8988T (cell line): Measurements from ENCODE around the gene PMIS2.
"Not testable (repeated sequence)": the region's sequence is repeated elsewhere in the genome, so short reads cannot be mapped to it uniquely, and the experiment has no call there.

Source experiments
- DNase-seq: peaks from one replicate; pipeline ENCODE4 v3.0.0; 2011

The PMIS2 gene

DNA sequence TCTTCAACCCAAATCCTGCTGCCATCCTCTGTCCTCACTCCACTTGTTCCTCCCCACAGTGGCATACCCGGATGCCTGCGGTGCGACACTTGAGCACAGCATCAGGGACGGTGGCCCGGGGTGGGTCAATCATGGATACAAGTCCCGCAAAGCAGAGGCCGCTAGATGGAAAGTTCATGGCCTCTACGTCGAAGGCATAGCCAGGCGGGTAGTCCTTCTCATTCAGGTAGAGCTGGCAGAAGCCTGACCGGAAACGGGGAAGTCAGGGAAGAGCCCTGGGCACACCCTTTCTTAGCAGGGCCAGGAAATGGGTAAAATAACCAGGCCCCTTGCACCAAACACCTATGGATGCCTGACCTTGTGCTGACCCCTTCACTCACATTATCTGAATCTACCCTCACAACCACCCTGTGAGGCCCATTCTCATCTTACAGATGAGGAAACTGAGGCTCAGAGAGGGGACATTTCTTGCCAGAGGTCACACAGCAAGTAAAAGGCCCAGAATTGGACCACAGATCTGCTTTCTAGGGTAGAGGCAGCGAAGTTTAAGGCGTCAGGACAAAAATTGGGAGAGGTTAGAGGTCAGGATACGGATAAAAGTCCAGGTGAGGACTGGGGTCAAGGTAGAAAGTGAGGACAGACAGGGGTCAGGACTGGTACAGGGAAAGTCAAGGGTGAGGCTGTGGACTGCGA, 29.0 kb upstream of the PMIS2 start:
- peak; percentile 23 for DNase-seq

DNA sequence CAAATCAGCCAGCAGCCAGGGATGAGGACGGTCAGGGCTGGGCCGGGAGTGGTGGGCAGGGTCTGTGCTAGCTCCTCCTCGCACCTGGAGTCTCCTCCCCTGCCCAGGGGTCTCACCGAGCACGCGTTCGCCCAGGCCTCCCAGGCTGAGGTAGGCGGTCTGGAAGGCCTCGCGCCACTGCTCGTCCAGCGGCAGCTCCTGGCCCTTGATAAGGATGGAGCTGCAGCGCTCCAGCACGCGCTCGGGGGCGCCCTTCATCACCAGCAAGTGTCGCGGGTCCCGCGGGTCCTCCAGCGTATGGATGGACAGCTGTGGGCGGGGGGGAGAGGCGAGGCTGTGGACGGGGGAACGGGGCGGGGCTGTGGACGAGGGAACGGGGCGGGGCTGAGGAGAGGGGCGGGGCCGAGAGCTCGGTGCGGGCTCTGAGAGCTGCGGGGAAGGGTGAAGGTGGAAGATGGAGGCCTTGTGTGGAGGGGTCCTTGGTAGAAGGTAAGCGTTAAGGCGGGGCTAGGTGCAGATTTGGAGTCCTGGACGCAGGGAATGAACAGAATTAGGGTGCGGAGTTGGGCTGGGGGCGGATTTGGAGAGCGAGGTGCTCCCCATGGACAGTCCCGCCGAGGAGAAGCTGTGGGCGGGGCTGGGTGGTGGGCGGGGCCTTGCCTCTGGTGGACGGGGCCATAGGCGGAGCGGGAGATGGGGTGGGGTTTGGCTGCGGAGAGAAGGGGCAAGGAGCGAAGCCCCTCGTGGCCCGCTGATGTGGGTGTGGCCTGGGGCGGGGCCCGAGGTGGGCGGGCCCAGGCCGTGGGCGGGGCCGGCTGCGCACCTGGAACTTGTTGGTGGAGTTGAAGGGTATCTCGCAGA, 28.2 kb upstream of the PMIS2 start:
- peak; percentile 43 for DNase-seq

DNA sequence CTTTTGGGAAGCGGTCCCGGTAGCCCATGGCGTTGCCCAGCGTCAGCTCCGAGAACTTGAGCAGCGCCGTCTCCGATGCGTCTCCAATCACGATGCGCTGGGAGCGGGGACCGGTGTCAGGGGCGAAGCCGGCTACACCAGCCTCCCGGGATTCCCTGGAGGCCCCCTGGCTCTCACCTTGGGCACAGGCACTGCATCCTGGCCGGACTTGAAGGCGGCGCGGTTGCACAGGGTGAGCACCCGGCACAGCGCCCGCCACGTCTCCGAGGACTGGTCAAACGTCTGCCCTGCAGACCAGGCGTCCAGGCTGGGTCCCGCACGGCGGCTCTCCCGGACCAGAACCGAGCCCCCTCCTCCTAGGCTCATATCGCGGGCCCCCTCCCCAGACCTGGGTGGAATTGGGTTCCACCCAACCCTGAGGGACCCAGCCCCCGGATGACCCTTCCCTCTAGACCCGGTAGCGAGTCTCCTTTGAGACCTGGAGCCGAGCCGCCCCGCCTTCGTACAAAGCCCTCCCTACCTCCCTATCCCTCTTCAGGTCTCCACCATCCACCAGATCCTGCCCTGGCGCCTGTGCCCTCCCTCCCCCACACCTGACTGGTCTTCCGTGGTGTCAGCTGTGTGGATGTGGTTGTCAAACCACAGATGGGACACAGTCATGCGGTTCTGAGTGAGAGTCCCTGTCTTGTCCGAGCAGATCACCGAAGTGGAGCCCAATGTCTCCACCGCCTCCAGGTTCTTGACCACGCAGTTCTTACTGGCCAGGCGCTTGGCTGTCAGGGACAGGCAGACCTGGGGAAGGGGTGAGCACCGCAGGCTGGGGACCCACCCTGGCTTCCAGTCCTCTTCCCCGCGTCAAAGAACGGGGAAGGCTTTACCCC, 27.3 kb upstream of the PMIS2 start:
- no peak for DNase-seq

DNA sequence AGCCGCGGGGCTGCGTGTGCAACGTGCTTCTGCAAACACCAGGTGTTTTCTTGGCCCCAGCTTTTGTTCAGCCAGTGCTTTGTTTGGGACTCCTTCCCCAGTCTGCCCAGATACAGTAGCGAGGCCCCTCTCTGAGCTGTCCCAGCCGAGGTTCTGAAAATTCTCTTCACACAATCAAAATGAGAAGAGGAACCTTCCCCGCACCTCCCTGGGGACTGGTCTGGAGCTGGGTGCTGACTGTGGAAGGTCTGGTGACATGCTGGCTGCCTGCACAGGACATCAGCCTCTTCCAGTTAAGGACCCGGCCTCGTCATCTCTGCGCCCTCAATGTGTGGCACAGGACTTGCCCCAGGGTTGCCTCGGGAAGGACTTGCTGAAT, 26.7 kb upstream of the PMIS2 start:
- DNase-seq, result no peak

DNA sequence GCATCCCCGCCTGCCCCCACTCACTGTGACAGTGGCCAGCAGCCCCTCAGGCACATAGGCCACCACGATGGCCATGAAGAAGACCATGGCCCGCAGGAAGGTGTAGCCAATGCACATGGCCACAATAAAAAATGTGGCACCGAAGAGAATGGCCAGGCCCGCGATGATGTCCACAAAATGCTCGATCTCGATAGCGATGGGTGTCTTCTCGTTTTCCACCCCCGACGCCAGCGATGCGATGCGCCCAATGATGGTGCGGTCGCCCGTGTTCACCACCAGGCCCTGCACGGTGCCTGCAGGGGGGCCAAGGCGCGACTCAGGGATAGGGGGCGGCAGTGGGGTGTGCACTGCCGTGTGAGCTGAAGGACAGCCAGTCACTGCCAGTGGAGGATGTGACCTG, 26.2 kb upstream of the PMIS2 start:
- DNase-seq, result no peak

DNA sequence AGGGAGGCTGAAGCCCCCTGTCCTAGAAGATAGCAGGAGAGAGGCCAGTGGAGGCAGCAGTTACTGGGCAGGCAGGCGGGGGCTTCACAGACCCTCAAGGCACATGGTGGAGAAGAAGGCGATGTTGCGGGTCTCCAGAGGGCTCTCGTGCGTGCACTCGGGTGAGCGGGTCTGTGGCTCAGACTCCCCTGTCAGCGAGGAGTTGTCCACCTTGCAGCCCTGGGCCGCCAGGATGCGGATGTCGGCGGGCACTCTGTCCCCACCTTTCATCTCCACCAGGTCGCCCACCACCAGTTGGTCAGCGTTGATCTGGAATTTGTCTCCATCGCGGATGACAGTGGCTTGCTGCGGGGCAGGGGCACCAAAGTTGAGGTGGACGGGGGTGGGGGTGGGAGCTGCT, 25.7 kb upstream of the PMIS2 start:
- DNase-seq, result no peak

DNA sequence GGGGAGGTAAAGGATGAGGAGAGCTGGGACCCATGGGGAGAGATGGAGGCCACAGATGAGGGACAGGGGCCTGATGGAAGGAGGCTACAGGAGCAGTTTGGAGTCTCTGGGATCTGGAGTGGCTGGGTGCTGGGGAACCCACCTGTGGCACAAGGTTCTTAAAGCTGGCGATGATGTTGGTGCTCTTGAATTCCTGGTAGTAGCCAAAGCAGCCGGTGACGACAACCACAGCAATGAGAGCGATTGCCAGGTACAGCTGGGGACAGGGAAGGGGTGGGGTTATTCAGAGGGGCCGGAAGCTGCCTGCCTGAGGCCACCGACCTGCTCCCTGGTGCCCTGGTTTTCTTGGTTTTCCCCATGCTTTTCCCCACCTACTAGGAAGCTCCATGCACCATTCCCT, 25.3 kb upstream of the PMIS2 start:
- DNase-seq, result no peak

DNA sequence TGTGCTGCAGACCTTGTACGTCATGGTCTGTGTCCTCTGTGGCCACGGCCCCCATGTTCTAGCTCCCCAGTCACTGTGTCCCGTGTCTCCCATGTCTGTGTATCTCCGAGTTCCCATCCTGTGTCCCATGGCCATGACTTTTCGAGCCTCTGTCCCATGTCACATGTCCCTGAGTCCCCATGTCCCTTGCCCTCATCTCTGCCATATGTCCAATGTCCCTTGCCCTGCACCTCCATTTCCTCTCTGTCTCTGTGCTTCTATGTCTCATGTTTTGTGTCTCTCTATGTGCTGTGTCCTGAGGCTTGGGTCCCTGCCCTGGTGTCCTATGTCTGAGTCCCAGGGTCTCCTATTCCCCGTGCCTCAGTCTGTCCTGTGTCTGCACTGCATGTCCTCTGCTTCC, 24.5 kb upstream of the PMIS2 start:
- no peak for DNase-seq

DNA sequence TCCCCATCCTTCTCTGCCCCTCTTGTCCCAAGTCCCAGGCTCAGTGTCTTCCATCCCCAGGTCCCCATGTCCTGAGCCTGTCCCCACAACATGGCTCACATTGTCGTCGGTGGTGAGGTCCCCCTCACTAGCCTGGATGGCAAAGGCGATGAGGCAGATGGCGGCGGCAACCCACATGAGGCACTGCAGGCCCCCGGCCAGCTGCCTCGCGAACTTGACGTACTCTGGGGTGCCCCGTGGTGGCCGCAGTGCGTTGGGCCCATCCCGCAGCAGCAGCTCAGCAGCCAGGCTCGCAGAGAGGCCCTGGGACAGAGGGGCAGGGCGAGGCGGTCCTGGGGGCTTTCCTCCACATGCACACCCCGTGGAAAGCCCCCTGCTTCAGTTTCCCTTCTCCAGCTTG, 23.6 kb upstream of the PMIS2 start:
- no peak for DNase-seq

DNA sequence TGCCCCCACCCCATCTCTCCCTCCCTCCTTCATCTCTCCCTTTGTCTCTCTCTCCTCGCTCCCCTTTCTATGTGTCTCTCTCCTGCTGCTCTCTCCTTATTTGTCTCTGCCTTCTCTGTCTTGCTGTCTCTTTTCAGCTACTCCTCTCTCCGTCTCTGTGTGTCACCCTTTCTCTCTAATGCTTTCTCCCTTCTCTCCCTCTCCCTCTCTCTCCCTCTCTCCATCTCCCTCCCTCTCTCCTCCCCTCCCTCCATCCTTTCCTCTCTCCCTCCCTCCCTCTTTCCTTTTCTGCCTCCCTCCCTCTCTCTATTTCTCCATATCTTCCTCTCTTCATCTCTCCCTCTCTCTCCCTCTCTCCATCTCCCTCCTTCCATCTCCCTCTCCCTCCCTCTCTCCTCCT, 23.2 kb upstream of the PMIS2 start:
- no peak for DNase-seq

DNA sequence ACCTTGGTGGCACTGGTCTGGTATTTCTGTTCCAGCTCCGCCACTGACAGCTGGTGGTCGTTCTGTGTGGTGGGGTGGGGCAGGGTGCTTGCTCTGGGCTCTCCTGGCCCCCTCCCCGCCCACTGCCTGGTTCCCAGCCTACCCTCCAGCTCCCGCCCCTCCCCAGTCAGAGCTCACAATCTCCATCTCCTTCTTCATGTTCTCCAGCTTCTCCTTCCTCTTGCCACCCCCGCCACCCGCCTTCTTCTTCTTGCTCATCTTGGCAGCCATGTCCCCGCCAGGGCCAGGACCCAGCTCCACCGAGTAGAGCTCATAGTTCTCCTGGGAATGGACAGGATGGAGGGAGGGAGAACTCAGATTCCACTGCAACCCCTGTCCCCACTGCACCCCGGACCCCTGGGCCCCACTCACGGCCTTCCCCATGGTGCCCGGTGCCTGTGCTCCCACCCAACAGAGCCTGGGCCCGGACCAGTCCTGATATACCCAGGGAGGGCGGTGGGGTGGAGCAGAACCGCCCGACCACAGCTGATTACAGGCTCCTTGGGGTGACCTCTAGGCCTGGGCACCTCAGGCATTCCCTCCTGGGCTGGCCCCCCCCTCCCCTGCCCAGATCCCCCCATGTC, 22.7 kb upstream of the PMIS2 start, which contains the start of gene ATP4A:
ATP4A (minus strand) TSS at position 452 of the 623 bp plus-strand sequence; CDS start at position 423, 29 bp downstream.
- DNase-seq, result peak; percentile 8

DNA sequence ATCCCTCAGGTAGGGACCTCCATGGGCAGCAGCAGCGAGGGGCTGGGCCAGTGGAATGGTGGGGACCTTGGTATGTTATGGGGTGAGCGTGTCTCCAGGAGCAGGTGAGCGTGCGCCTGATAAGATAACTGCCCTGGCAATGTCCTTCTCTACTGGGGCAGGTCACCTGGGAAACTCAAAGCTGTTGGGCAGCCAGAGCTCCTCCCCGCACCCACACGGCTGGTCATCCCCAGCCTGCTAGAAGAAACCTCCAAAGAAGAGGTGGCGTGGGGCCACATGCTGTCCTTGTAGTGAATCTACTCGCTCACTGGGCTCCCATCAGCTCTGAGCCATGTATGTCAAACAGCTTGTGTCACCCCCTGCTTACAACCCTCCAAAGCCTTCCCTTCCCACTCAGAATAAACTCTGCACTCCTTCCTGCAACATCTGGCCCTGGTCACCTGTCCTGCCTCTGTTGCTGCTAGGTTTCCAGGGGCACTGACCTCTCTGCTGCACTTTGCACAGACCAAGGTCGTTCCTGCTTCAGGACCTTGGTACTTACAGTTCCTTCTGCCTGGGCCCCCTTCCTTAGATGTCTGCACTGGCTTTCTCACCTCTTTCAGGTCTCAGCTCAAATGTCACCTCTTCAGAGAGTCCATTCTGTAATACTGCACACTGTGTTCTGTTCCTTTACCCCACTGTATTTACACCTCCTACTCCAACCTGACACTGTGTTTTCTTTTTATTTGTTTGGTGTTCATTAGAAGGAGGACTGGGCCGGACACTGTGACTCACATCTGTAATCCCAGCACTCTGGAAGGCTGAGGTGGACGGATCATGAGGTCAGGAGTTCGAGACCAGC, 20.7 kb upstream of the PMIS2 start:
- DNase-seq, result peak; percentile 27

DNA sequence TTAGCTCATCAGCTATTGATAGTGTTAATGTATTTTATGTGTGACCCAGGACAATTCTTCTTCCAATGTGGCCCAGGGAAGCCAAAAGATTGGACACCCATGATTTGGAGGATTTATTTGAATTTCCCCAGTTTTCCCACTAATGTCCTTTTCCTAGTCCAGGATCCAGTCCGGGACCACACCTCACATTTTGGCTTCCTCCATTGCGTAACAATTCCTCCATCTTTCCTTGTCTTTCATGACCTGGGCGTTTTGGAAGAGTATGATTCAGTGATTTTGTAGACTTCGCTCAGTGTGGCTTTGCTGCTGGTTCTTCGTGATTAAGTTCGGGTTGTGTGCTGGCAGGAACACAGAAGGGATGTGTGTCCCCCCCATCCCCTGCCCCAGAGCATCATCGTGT, 19.2 kb upstream of the PMIS2 start:
- no peak for DNase-seq

DNA sequence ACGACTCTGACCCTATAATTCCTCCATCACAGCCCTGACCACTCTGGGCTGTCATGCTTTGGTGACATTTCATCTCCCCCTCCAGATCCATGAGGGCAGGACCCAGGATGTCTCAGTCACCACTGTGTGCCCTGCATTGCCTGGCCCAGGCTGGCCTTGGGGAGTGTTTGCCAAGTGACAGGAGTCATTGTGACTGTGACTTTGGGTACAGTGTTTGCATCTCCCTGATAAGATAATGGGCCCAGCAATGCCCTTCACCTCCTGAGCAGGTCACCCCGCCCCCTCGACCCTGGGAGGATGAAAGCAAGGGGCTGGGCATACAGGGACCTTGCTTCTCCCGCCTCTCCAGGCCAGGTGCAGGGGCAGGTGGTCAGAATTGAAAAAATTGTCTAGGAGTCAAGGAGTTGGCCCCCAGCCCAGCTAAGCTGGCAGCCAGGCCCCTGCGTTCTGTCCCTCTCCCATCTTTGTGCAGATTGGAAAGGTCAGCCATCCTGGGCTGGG, 16.6 kb upstream of the PMIS2 start:
- DNase-seq, result no peak

DNA sequence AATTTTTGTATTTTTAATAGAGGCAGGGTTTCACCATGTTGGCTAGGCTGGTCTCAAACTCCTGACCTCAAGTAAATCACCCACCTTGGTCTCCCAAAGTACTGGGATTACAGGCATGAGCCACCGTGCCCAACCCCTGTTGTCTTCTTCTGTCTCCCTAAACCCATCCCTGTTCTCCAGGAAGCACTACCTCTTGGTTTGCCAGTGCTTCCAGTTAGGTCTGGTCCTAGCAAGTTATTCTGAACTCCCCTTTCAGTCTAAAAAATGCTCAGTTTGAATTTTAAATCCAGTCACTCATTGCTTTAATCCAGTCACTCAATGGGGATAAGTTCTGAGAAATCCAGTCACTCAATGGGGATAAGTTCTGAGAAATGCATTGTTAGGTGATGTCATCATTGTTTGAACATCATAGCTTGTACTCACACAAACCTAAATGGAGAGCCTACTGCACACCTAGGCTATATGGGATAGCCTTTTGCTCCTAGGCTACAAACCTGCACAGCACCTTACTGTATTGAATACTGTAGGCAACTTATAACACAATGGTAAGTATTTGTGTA, 14.5 kb upstream of the PMIS2 start:
- DNase-seq, result no peak

DNA sequence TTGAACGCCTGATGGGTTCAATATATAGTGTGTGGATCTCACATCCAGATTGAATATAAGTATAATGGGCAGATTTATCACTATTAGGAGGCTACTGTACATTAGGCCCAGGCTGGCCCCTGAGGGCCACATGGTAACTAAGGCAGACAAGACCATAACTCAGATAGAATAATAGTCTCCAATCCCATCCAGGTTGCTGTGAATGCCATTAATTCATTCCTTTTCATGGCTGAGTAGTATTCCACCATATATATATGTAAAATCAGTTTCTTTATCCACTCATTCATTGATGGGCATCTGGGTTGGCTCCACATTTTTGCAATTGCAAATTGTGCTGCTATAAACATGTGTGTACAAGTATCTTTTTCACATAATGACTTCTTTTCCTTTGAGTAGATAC, 8.1 kb upstream of the PMIS2 start:
- no peak for DNase-seq

DNA sequence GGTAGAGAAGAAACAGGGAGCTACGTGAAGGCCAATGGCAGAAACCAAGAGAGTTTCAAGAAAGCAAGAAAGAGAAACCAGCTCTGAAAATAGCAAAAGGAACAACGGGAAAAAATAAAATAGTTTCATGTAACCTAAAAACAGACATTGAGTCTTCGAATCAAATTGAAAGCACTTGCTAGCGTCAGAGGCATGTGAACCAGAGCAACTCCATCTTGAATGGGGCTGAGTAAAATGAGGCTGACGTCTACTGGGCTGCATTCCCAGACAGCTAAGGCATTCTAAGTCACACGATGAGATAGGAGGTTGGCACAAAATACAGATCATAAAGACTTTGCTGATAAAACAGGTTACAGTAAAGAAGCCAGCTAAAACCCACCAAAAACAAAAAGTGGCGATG, 7.3 kb upstream of the PMIS2 start:
- DNase-seq, result no peak

DNA sequence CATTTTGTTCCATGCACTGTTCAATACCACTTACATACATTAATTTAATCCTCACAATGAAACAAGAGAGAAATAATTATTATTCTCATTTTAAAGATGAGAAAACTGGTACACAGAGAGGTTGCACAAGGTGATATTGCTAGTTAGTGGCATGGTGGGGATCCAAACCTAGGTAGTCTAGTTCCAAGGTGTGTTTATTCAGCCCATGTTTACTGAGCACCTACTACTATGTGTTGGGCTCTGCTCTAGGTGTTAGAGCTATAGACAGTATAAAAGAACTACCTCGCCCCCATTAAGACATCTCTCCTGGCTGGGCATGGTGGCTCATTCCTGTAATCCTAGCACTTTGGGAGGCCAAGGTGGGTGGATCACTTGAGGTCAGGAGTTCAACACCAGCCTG, 3.2 kb upstream of the PMIS2 start:
- DNase-seq, result no peak

DNA sequence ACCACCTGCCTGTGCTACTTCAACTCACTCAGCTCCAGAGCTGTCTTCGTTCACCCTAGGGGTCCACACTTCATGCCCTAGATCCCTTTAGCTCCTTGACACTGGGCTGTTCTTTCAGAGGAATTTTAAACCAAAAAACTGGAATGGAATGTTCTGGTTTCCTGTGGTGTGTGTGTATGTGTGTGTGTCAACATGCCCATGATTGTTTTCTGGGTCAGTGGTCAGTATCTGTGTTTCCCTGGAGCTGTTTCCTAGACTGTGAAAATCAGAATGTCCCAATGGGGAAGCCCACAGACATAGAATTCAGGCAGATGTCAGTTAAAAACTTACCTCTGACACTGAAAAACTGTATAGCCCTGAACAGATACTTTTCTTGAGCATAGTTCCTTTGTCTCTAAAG, 1.3 kb downstream of the PMIS2 start:
- no peak for DNase-seq

DNA sequence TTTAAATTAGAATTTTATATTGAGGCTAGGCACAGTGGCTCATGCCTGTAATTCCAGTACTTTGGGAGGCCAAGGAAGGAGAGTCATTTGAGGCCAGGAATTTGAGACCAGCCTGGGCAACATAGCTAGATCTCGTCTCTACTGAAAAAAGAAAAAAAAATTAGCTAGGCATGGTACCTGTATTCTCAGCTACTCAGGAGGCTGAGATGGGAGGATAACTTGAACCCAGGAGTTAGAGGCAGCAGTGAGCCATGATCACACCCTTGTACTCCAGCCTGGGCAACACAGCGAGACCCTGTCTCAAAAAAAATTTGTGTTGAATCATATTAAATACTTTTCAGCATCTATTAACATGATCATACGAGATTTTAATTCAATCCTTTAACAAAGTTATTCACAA, 4.9 kb downstream of the PMIS2 start:
- DNase-seq, result no peak

DNA sequence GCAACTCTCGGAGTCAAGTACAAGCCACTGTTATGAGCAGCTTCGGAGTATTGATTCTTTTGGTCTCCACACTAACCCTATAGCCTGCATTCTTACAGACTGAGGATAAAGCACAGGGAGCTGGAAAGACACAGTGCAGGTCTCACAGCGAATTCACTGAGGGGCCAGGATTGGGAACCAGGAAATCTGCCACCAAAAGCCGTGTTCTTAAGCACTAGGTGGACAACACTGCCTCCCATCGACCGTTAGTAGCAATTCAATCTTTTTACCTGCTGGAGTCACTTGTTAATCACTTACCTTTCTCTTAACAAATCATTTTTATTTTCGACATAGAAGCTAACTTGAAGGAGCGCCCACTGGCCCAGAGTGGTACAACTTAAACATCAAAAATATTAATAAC, 6.3 kb downstream of the PMIS2 start:
- DNase-seq, result peak; percentile 55

DNA sequence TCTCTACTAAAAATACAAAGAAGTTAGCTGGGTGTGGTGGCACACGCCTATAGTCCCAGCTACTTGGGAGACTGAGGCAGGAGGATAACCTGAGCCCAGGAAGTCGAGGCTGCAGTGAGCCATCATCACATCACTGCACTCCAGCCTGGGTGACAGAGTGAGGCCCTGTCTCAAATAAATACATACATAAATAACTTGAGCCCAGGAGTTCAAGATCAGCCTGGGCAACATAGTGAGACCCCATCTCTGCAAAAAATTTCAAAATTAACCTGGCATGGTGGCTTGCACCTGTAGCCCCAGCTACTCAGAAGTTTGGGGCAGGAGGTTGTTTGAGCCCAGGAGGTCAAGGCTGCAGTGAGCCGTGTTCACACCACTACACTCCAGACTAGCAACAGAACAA, 9.1 kb downstream of the PMIS2 start:
- not testable (repeated sequence) for DNase-seq
